Left hindlimb (tissue), 1 donor: Measurements from ENCODE around the gene DIP2C.
"Not testable (repeated sequence)": the region's sequence is repeated elsewhere in the genome, so short reads cannot be mapped to it uniquely, and the experiment has no call there.

Experiments
- DNase-seq: peaks from one replicate; pipeline ENCODE4 v3.0.0-alpha.2; 2018

The DIP2C gene

GRCh38 chr10:404991-405390, 284.5 kb downstream of the DIP2C start:
- DNase-seq: no peak

GRCh38 chr10:404346-404745, 285.1 kb downstream of the DIP2C start:
- no peak for DNase-seq

- no peak for DNase-seq
Observed at GRCh38 chr10:398954-399353, 290.5 kb downstream of the DIP2C start.

GRCh38 chr10:397321-398068, 292.0 kb downstream of the DIP2C start:
- DNase-seq: no peak

GRCh38 chr10:396535-397220, 292.8 kb downstream of the DIP2C start:
- DNase-seq: no peak

GRCh38 chr10:396107-396506, 293.4 kb downstream of the DIP2C start:
- DNase-seq: no peak

- DNase-seq: no peak
Observed at GRCh38 chr10:395665-396064, 293.8 kb downstream of the DIP2C start.

DNA sequence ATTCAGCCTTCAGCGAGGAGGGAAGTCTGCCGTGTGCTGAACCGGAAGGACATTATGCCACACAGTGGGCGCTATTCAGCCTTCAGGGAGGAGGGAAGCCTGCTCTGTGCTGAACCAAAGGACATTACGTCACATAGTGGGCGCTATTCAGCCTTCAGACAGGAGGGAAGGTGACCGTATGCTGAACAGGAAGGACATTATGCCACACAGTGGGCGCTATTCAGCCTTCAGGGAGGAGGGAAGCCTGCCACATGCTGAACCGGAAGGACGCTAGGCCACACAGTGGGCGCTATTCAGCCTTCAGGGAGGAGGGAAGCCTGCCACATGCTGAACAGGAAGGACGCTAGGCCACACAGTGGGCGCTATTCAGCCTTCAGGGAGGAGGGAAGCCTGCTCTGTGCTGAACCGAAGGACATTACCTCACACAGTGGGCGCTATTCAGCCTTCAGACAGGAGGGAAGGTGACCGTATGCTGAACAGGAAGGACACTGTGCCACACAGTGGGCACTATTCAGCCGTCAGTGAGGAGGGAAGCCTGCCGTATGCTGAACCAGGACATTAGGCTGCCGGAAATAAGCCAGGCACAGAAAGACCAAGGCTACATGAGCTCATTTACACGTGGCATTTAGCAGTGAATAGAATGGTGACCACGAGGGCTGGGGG, 294.9 kb downstream of the DIP2C start:
- DNase-seq: not testable (repeated sequence)

- DNase-seq: no peak
Observed at GRCh38 chr10:393787-394438, 295.6 kb downstream of the DIP2C start.

DNA sequence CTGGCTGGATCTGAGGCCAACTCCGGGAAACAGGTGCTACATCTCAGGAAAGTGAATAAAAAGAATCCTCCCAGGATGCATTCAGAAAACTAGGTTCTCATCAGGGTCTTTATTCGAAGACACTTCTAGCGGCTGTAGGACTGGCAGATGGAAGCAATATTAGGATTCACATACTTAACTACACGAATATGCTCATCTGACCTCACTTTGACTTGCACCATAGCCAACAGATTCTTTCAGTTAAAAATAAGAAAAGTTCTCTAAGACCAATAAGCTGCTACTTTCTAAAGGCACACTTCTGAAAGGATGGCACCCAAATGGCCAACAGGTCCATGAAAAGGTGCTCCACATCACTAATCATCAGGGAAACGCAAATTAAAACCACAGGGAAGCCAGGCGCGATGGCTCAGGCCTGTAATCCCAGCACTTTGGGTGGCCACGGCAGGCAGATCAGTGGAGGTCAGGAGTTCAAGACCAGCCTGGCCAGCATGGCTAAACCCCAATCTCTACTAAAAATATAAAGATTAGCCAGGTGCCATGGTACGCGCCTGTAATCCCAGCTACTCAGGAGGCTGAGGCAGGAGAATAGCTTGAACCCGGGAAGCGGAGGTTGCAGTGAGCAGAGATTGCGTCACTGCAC, 296.2 kb downstream of the DIP2C start:
- no peak for DNase-seq

DNA sequence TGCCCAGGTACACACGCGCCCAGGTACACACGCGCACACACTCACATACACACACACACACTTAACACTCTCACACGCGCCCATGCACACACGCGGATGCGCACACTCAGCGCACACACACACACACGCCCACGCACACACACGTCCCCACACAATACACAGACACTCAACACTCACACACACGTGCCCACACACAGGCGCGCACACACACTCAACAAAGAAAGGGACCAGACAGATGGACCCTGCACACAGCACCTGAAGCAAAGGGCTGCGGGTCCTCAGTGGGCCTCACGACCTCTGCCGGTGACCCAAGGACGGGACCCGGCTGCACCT, 296.8 kb downstream of the DIP2C start:
- DNase-seq: no peak

DNA sequence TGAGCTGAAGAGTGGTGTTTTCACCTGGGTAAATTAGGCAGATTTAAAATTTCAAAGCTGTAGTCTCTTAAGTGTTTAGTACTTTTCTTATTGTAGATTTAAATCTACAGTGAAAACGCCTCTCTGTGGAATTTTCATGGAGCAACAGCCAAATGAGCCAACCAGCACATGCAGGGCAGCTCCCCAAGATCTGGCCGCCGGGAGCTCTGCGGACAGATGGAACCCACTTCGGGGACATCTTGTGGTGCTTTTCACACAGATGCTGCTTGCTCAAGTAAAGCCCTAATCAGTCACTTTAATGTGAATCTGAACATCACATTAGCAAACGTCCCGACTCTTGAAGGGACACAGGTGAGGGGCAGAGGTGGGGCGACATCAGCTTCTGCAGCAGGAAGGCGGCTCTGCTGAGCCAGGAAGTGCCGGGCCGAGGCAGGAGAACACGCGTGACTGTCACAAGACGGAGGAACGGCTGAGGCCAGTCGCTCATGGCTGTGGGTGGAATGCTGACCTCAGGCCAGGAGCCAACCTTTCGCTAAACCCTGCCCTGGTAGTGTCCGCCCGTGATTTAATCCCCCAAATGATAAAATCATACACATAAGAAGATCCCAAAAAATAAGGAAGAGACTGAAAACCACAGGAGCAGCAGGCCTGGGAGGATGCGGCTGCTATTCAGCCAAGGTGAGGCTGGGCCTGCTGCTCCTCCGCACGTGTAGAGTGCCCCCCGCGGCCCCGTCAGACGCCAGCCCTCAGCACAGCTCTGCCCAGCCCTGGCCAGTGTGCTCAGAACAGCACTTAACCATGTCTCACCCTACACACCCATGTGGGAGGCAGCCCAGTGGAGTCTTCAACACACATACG, 297.4 kb downstream of the DIP2C start:
- DNase-seq: no peak

- no peak for DNase-seq
Observed at GRCh38 chr10:391305-391704, 298.2 kb downstream of the DIP2C start.

- DNase-seq: no peak
Observed at GRCh38 chr10:390449-391100, 298.9 kb downstream of the DIP2C start.

- DNase-seq: no peak
Observed at GRCh38 chr10:389836-390448, 299.5 kb downstream of the DIP2C start.

GRCh38 chr10:389261-389790, 300.1 kb downstream of the DIP2C start:
- DNase-seq: no peak

- DNase-seq: no peak
Observed at GRCh38 chr10:388661-389045, 300.8 kb downstream of the DIP2C start.

- no peak for DNase-seq
Observed at GRCh38 chr10:387909-388660, 301.4 kb downstream of the DIP2C start.

DNA sequence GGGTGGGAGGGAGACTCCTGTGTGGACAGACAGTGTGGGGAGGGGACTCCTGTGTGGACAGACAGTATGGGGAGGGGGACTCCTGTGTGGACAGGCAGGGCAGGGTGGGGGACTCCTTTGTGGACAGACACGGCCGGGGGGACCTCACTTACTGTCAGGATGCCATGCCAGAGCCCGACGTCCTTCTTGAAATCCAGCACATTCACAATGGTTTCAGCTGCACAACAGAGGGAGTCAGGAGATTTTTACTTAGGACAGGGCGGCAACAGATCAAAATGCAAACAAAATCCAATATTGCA, 301.9 kb downstream of the DIP2C start:
- no peak for DNase-seq
